GM06990 (cell line): ENCODE data around the gene PSMB8.
A peak's percentile ranks its signal among the peaks of the same experiment; 100 is the strongest.

Experiments
- DNase-seq: peaks from one replicate; pipeline ENCODE4 v3.0.0-alpha.2; 2011; ENCODE audit not compliant: insufficient read length; ENCODE audit errors: extremely low read depth
- H3K27me3 ChIP-seq: replicated peaks from 2 replicates; pipeline ENCODE4 v1.6.0; 2011; ENCODE audit warnings: low read length; ENCODE audit not compliant: control insufficient read depth, insufficient read depth
- H3K36me3 ChIP-seq: 2 replicates; pipeline ENCODE4 v1.5.1; 2011; ENCODE audit warnings: low read length; ENCODE audit not compliant: control insufficient read depth, insufficient read depth
- H3K4me3 ChIP-seq: replicated peaks from 2 replicates; pipeline ENCODE4 v1.5.1; 2011; ENCODE audit warnings: low read depth, mild to moderate bottlenecking, control low read depth, low read length
- CTCF ChIP-seq: IDR thresholded peaks from 2 replicates; pipeline ENCODE4 v1.5.1; 2011; ENCODE audit warnings: low read length, control low read depth, mild to moderate bottlenecking, inconsistent platforms; ENCODE audit not compliant: insufficient read depth, poor library complexity, severe bottlenecking

PSMB8 gene

GRCh38 chr6:32852018-32852843 is 8.4 kb upstream of the PSMB8 start:
- Histone ChIP-seq H3K4me3 (peak overlapping the region; percentile 96), H3K36me3 (peaks cover 42% of the 10 kb centered on the region), H3K27me3 (no peaks in the 10 kb centered on the region)
- no peak for DNase-seq
- no peak for TF ChIP-seq CTCF

- Histone ChIP-seq H3K27me3 (no peaks in the 10 kb centered on the region), H3K4me3 (peak overlapping the region; percentile 96)
These were observed 7.2 kb upstream of the PSMB8 start for GRCh38 chr6:32851025-32851424.

GRCh38 chr6:32849126-32849525 is 5.3 kb upstream of the PSMB8 start:
- Histone ChIP-seq H3K27me3 (no peaks in the 10 kb centered on the region), H3K4me3 (no peak overlapping the region), H3K36me3 (peaks cover 50% of the 10 kb centered on the region)
- TF ChIP-seq CTCF, result no peak
- DNase-seq, result no peak

More at GRCh38 chr6:32851025-32851424, 7.2 kb upstream of the PSMB8 start:
- peaks cover 46% of the 10 kb centered on the region for H3K36me3 ChIP-seq
- DNase-seq, result no peak
- TF ChIP-seq CTCF, result no peak

GRCh38 chr6:32847795-32848194 is 3.9 kb upstream of the PSMB8 start:
- Histone ChIP-seq H3K4me3 (no peak overlapping the region), H3K36me3 (peaks cover 50% of the 10 kb centered on the region), H3K27me3 (no peaks in the 10 kb centered on the region)
- TF ChIP-seq CTCF, result no peak
- no peak for DNase-seq

- H3K4me3 ChIP-seq, result no peak overlapping the region
- H3K36me3 ChIP-seq, result peaks cover 49% of the 10 kb centered on the region
- H3K27me3 ChIP-seq, result no peaks in the 10 kb centered on the region
- no peak for TF ChIP-seq CTCF
- DNase-seq, result no peak
These were observed 3.2 kb upstream of the PSMB8 start for GRCh38 chr6:32847004-32847403.
